DND-41 (cell line): Measurements from ENCODE around the gene BAHCC1.

Source experiments
- ATAC-seq: fragments of 200-7000 bp; cut with Tn5 transposase; 3 replicates; pipeline ENCODE4 v1.9.1; 2021; ENCODE audit warnings: low read depth; ENCODE audit not compliant: insufficient read depth
- DNase-seq: peaks from one replicate; pipeline ENCODE4 v3.0.0-alpha.2; 2020
- H2AFZ ChIP-seq: 2 replicates; pipeline ENCODE4 v1.6.0; 2012; ENCODE audit warnings: low read depth, low read length
- H3K27ac ChIP-seq: 2 replicates; pipeline ENCODE4 v1.5.1; 2012; ENCODE audit warnings: low read length, inconsistent platforms
- H3K27me3 ChIP-seq: fragments of 200-600 bp; sonication (generic); 2 replicates; pipeline ENCODE4 v1.6.0; 2012; ENCODE audit warnings: low read length, mild to moderate bottlenecking, inconsistent platforms; ENCODE audit not compliant: insufficient read depth, poor library complexity
- H3K36me3 ChIP-seq: 2 replicates; pipeline ENCODE4 v1.5.1; 2012; ENCODE audit warnings: low read length, inconsistent platforms; ENCODE audit not compliant: insufficient read depth
- H3K4me1 ChIP-seq: 2 replicates; pipeline ENCODE4 v1.5.1; 2012; ENCODE audit warnings: mild to moderate bottlenecking, low read length; ENCODE audit not compliant: insufficient read depth
- H3K4me2 ChIP-seq: 2 replicates; pipeline ENCODE4 v1.6.0; 2012; ENCODE audit warnings: mild to moderate bottlenecking, moderate library complexity, low read length, inconsistent platforms; ENCODE audit not compliant: insufficient read depth
- H3K4me3 ChIP-seq, 2 experiments: fragments of 200-600 bp in 1 of 2; shearing (Covaris generic) in 1 of 2; 2 replicates each; pipeline ENCODE4 v1.5.1; 2012 to 2016; ENCODE audit warnings: inconsistent platforms in 2 of 2, low read length in 2 of 2, mild to moderate bottlenecking in 2 of 2, low read depth in 1 of 2, moderate library complexity in 1 of 2
- H3K79me2 ChIP-seq: 2 replicates; pipeline ENCODE4 v1.6.0; 2012; ENCODE audit warnings: low read length, inconsistent platforms; ENCODE audit not compliant: insufficient read depth
- H3K9ac ChIP-seq: 2 replicates; pipeline ENCODE4 v1.6.0; 2012; ENCODE audit warnings: low read depth, mild to moderate bottlenecking, inconsistent platforms, low read length, moderate library complexity
- H3K9me3 ChIP-seq: 2 replicates; pipeline ENCODE4 v1.5.1; 2012; ENCODE audit warnings: low read length, moderate library complexity, mild to moderate bottlenecking, inconsistent platforms; ENCODE audit not compliant: insufficient read depth, severe bottlenecking
- H4K20me1 ChIP-seq: 2 replicates; pipeline ENCODE4 v1.6.0; 2012; ENCODE audit warnings: low read length; ENCODE audit not compliant: insufficient read depth
- EZH2 ChIP-seq: IDR thresholded peaks from 3 replicates; pipeline ENCODE4 v1.6.1; 2012; ENCODE audit warnings: borderline replicate concordance, low read depth, mild to moderate bottlenecking, moderate library complexity, low read length, inconsistent platforms; ENCODE audit not compliant: severe bottlenecking
- TF ChIP-seq, protein P1 (sequence below): IDR thresholded peaks from 2 replicates; pipeline ENCODE4 v1.5.1; 2012; ENCODE audit warnings: borderline replicate concordance, low read length, moderate library complexity, mild to moderate bottlenecking; ENCODE audit not compliant: poor library complexity, severe bottlenecking; ENCODE audit errors: extremely low read depth

The BAHCC1 gene

DNA sequence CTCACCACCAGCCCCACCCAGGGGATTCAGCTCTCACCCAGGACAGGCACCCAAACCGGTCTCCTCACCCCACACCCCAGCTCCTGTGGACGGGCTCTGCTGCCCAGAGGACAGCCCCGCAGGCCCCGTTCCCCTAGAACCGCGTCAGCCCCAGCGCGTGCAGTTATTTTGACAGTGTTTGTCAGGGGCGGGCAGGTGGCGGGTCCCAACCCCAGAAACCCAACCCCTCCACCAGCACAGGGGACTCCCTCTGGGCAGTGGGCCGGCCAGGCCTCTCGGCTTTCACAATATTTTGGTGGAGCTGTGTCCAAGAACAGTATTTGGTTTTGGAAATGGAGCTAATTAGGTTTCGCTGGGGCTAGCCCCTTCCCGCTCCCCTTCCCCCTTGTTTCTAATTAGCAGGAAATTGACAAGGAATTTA is 44.8 kb downstream of the BAHCC1 start:
- H3K9ac ChIP-seq = no peak overlapping the region
- ATAC-seq = no peak
- H2AFZ ChIP-seq = no peak overlapping the region
- no peak for DNase-seq
- TF ChIP-seq, protein P1, sequence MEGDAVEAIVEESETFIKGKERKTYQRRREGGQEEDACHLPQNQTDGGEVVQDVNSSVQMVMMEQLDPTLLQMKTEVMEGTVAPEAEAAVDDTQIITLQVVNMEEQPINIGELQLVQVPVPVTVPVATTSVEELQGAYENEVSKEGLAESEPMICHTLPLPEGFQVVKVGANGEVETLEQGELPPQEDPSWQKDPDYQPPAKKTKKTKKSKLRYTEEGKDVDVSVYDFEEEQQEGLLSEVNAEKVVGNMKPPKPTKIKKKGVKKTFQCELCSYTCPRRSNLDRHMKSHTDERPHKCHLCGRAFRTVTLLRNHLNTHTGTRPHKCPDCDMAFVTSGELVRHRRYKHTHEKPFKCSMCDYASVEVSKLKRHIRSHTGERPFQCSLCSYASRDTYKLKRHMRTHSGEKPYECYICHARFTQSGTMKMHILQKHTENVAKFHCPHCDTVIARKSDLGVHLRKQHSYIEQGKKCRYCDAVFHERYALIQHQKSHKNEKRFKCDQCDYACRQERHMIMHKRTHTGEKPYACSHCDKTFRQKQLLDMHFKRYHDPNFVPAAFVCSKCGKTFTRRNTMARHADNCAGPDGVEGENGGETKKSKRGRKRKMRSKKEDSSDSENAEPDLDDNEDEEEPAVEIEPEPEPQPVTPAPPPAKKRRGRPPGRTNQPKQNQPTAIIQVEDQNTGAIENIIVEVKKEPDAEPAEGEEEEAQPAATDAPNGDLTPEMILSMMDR = no peak
- no peak for TF ChIP-seq EZH2
- H3K4me3 ChIP-seq = no peak overlapping the region
- no peaks in the 10 kb centered on the region for H3K79me2 ChIP-seq
- no peak overlapping the region for H3K27ac ChIP-seq
- H3K4me2 ChIP-seq = no peak overlapping the region
- H4K20me1 ChIP-seq = no peaks in the 10 kb centered on the region; the same call in 1 of the 2 replicates
- no peaks in the 10 kb centered on the region for H3K4me1 ChIP-seq
- H3K36me3 ChIP-seq = no peaks in the 10 kb centered on the region
- no peaks in the 10 kb centered on the region for H3K27me3 ChIP-seq
- H3K9me3 ChIP-seq = no peaks in the 10 kb centered on the region

DNA sequence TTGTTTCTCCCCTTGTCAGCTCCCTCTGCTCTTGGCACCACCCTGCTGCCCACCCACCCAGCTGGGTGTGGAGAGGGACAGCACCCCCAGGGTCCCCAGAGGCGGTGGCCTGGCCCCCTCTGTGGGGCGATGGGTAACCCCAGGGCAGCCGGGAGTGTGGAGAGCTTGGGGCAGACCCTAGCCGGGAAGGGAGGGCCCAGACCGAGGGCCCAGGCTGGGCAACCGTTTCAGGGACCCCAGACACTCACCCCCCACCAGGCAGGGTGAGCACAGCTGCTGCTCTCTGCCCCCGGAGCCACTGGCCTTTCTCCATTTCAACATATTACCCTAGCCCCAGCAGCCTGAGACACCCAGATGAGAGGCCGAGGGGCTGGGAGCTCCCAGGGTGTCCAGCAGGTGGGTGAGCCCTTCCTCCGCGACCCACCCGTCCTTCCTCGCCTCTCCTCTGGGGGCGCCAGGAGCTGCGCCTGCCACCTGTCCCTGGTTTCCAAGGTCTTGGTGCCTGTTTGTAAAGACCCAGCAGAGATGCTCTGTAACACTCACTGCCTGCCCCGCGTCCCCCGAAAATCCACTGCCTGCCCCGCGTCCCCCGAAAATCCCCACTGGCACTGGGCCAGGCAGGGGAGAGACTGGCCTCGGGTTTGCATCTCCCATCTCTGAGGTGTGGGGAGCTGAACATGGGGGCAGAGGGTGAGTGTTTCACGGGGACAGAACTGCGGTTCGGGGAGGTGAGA is 45.4 kb downstream of the BAHCC1 start:
- no peaks in the 10 kb centered on the region for H3K79me2 ChIP-seq
- H3K27ac ChIP-seq = no peak overlapping the region
- H3K4me2 ChIP-seq = no peak overlapping the region
- H4K20me1 ChIP-seq = no peaks in the 10 kb centered on the region; the same call in 1 of the 2 replicates
- H3K4me3 ChIP-seq = no peak overlapping the region
- H3K9me3 ChIP-seq = no peaks in the 10 kb centered on the region
- no peak overlapping the region for H2AFZ ChIP-seq
- DNase-seq (peak; percentile 67), ATAC-seq (peak; percentile 71)
- no peak for TF ChIP-seq EZH2
- TF ChIP-seq, protein P1 = peak; percentile 69
- no peaks in the 10 kb centered on the region for H3K36me3 ChIP-seq
- no peak overlapping the region for H3K9ac ChIP-seq
- no peaks in the 10 kb centered on the region for H3K4me1 ChIP-seq
- no peaks in the 10 kb centered on the region for H3K27me3 ChIP-seq

DNA sequence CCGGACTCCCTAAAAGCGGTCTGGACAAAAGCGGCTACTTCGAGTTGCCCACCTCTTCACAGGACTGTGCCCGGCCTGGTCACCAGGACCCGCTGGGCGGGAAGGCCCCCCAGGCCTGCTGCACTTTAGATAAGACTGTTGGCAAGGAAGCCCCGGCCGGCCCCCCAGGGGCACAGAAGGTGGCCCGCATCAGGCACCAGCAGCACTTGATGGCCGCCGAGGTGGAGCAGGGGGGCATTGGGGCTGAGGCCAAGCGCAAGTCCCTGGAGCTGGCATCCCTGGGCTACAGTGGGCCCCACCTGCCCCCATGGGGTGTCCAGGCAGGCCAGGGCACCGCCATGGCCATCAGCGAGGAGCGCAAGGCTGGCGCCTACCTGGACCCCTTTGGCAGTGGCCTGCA is 47.5 kb downstream of the BAHCC1 start:
- Histone ChIP-seq H3K27me3 (no peaks in the 10 kb centered on the region), H4K20me1 (no peaks in the 10 kb centered on the region; the same call in 1 of the 2 replicates), H3K36me3 (no peaks in the 10 kb centered on the region), H2AFZ (no peak overlapping the region), H3K27ac (no peak overlapping the region), H3K9ac (no peak overlapping the region), H3K9me3 (no peaks in the 10 kb centered on the region), H3K4me1 (no peaks in the 10 kb centered on the region), H3K4me3 (no peak overlapping the region), H3K4me2 (no peak overlapping the region), H3K79me2 (no peaks in the 10 kb centered on the region)
- TF ChIP-seq EZH2 = no peak
- no peak for ATAC-seq
- no peak for DNase-seq

DNA sequence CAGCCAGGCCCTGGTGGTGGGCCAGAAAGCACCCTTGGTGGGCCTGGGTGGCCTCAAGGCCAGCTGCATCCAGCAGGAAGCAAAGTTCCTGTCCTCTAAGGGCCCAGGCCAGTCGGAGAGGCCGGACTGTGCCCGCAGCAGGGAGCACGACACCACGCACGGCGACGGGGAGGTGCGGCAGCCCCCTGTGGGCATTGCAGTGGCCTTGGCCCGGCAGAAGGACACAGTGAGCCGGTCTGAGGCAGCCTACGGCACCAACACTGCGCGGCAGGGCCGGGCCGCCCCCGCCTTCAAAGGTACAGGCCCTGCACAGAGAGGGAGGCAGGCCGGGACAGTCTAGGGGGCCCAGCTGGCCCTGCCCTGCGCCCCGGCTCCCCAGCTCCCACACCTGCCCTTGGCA is 48.0 kb downstream of the BAHCC1 start:
- ATAC-seq = no peak
- Histone ChIP-seq H4K20me1 (no peaks in the 10 kb centered on the region; the same call in 1 of the 2 replicates), H3K4me1 (no peaks in the 10 kb centered on the region), H3K9me3 (no peaks in the 10 kb centered on the region), H2AFZ (no peak overlapping the region), H3K27me3 (no peaks in the 10 kb centered on the region), H3K4me2 (no peak overlapping the region), H3K4me3 (no peak overlapping the region), H3K79me2 (no peaks in the 10 kb centered on the region), H3K27ac (no peak overlapping the region), H3K36me3 (no peaks in the 10 kb centered on the region), H3K9ac (no peak overlapping the region)
- no peak for TF ChIP-seq EZH2
- TF ChIP-seq, protein P1 = no peak
- DNase-seq = no peak
